ENCODE results near the gene VIL1. TPM values are rescaled to one million over a fixed set of nuclear protein-coding genes. Genes with fewer than 3 reads are reported as not detected.

VIL1 gene
- total RNA-seq, 1 experiment from 2014 or later, result 4.2 TPM

DNA sequence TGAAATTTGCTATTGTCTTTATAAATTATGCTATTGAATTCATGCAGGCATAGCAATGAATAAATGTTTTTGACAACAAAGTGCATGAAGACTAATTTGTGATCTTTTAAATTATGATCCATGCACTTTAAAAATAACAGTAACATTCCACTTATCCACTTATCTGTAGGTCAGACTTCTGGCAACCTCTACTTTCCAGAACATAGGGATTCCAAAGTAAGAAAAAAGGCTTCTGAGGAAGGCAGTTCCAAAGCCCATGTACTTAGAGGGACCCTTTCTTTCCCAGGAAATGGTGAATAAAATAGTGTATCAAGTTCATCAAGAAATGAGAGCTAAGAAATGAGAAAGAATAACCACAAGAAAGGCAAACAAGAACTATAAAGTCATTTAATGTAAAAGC, 58.3 kb downstream of the VIL1 start:
- Histone ChIP-seq H3K79me1 (ENCODE audit: insufficient read depth, low read depth, low read length, poor library complexity, severe bottlenecking) (no peaks in the 10 kb centered on the region), H3K4me2 (ENCODE audit: insufficient read depth, insufficient read length, low read length) (no peak overlapping the region), H3K27ac (ENCODE audit: insufficient read length, low read depth, low read length) (no peak overlapping the region), H2BK20ac (ENCODE audit: low read depth, low read length, poor library complexity, severe bottlenecking) (no peak overlapping the region), H3K56ac (ENCODE audit: insufficient read length, low read depth, low read length) (no peak overlapping the region), H3T11ph (ENCODE audit: low read length) (no peak overlapping the region), H2BK5ac (ENCODE audit: insufficient read length, low read length) (no peak overlapping the region), H2AFZ (ENCODE audit: low read length) (no peak overlapping the region), H2BK12ac (ENCODE audit: insufficient read length, low read depth, low read length) (no peak overlapping the region), H2BK15ac (ENCODE audit: low read depth, low read length) (no peak overlapping the region), H2AK5ac (ENCODE audit: insufficient read length, low read length) (no peak overlapping the region), H3K14ac (ENCODE audit: insufficient read depth, low read length) (no peak overlapping the region), H2BK120ac (ENCODE audit: low read depth, low read length, poor library complexity, severe bottlenecking) (no peak overlapping the region), H3K27me3 (ENCODE audit: insufficient read depth, low read length) (no peaks in the 10 kb centered on the region), H3K23me2 (ENCODE audit: insufficient read length, low read depth, low read length, poor library complexity, severe bottlenecking) (no peaks in the 10 kb centered on the region), H4K20me1 (ENCODE audit: control insufficient read depth, insufficient read depth, insufficient read length) (no peaks in the 10 kb centered on the region), H4K8ac (replicated peaks; ENCODE audit: insufficient read length, low read depth, low read length) (no peak overlapping the region), H3K79me2 (ENCODE audit: insufficient read depth, low read length) (no peaks in the 10 kb centered on the region), H3K4ac (ENCODE audit: low read depth, low read length) (no peak overlapping the region), H3K4me1 (ENCODE audit: insufficient read depth, low read length) (no peaks in the 10 kb centered on the region), H3K9ac (ENCODE audit: extremely low read depth, insufficient read length, low read length) (no peak overlapping the region), H4K5ac (ENCODE audit: insufficient read length, low read depth, low read length) (no peak overlapping the region), H3K18ac (ENCODE audit: insufficient read length, low read depth, low read length) (no peak overlapping the region), H3K9me3 (ENCODE audit: control insufficient read depth, low read depth, low read length) (no peaks in the 10 kb centered on the region), H3K23ac (ENCODE audit: insufficient read length, low read depth, low read length) (no peak overlapping the region), H4K91ac (ENCODE audit: insufficient read length, low read depth, low read length) (no peak overlapping the region)
- Mint-ChIP-seq H3K27me3 (ENCODE audit: low read depth) (no peaks in the 10 kb centered on the region), H3K4me3 (no peak overlapping the region), H3K36me3 (ENCODE audit: insufficient read depth in 1 of 3, low read depth in 3 of 3) (peaks cover 2 to 71% (median 65%) of the 10 kb centered on the region in 3 experiments; a peak in 6 of 7 replicates), H3K9me3 (no peaks in the 10 kb centered on the region), H3K27ac (no peak overlapping the region), H3K4me1 (no peaks in the 10 kb centered on the region)
- DNase-seq, result no peak
- TF ChIP-seq, protein P1, sequence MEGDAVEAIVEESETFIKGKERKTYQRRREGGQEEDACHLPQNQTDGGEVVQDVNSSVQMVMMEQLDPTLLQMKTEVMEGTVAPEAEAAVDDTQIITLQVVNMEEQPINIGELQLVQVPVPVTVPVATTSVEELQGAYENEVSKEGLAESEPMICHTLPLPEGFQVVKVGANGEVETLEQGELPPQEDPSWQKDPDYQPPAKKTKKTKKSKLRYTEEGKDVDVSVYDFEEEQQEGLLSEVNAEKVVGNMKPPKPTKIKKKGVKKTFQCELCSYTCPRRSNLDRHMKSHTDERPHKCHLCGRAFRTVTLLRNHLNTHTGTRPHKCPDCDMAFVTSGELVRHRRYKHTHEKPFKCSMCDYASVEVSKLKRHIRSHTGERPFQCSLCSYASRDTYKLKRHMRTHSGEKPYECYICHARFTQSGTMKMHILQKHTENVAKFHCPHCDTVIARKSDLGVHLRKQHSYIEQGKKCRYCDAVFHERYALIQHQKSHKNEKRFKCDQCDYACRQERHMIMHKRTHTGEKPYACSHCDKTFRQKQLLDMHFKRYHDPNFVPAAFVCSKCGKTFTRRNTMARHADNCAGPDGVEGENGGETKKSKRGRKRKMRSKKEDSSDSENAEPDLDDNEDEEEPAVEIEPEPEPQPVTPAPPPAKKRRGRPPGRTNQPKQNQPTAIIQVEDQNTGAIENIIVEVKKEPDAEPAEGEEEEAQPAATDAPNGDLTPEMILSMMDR (conservative IDR thresholded peaks at IDR 0.05), result no peak

All from H9 (cell line).